ENCODE data around the gene MICALL2.

Gene MICALL2

DNA sequence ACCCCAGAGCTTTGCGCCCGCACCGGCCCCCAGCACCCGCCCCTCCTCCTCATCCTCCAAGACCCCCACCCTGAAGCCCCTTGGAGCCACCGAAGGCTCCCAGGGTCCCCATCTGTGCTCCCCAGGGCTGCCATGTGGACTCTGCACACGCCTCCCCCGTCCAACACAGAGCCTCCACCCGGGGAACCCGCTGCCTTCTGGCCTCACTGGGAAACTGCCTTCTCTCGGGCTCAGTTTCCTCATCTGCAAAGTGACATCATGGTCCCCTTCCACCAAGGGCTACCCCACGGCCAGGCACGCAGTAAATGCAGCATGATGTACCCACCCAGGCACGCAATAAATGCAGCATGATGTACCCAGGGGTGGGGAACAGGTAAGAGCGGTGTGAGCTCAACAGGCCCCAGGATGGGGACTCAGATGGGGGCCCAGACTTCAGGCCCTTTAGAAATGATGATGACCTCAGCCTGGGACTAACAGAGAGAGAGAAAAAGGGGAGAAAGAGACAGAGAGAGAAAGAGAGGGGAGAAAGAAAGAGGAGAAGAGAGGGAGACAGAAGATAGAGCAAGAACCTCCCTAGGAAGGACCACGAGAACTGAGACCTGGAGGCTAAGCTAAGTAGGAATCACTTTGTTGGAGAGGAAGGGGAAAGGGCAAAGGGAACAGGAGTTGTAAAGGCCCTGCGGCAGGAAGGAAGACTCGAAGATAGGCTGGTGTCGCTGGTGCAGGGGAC is 2.5 kb upstream of the MICALL2 start:
- H3K9me3 ChIP-seq (ENCODE audit: insufficient read depth, low read depth, low read length) = no peaks in the 10 kb centered on the region
- peak overlapping the region; percentile 21; the same call in 1 of the 2 replicates for H3K9ac ChIP-seq (ENCODE audit: low read depth, low read length)
- H3K4me3 ChIP-seq (ENCODE audit: low read length) = no peak overlapping the region
- H3K4me1 ChIP-seq (ENCODE audit: insufficient read depth, low read length) = no peaks in the 10 kb centered on the region
- no peak overlapping the region for H3K27ac ChIP-seq (ENCODE audit: low read length)
- H3K27me3 ChIP-seq (ENCODE audit: insufficient read depth, low read length) = no peaks in the 10 kb centered on the region; the same call in 1 of the 2 replicates
- no peaks in the 10 kb centered on the region for H3K36me3 ChIP-seq (ENCODE audit: insufficient read depth, low read depth, low read length)

DNA sequence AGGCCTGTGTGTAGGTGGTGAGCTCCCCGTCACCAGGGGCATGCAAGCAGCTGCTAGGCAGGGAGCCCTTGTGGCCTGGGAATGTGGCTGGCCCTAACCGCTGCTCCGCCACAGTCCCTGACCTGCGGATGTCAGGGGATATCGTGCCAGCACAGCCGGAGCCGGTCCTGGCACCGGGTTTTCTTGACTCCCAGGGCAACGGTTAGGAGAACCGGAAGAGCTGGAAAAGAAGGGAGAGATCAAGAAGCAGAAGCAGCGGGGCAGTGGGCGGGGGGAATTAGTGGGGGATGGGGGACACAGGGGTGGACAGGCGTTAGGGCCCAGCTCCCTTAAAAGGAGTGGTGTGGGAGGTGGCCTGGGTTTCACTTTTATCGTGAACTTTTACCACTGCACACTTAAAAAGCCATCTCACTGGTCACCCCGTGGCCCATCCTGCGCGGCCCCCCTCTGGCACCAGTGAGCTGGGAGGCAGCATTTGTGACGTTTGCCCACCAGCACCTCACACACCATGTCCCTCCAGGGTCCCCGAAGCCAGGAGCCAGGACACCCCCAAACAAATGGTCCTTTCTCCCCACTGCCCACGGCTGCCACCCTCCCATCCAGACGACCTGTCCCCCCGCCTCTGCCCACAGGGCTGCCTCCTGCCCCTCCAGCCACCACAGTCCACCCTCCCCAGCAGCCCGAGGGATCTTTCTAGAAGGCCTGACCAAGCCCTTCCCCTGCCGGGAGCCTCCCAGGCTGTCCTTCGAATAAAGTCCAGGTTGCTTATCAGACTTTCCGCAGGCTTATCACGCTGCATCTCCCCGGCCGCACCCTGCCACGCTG is 1.8 kb upstream of the MICALL2 start:
- Histone ChIP-seq H3K27me3 (ENCODE audit: insufficient read depth, low read length) (no peaks in the 10 kb centered on the region; the same call in 1 of the 2 replicates), H3K27ac (ENCODE audit: low read length) (no peak overlapping the region), H3K4me3 (ENCODE audit: low read length) (no peak overlapping the region), H3K4me1 (ENCODE audit: insufficient read depth, low read length) (no peaks in the 10 kb centered on the region), H3K9ac (ENCODE audit: low read depth, low read length) (no peak overlapping the region), H3K9me3 (ENCODE audit: insufficient read depth, low read depth, low read length) (no peaks in the 10 kb centered on the region), H3K36me3 (ENCODE audit: insufficient read depth, low read depth, low read length) (no peaks in the 10 kb centered on the region)

DNA sequence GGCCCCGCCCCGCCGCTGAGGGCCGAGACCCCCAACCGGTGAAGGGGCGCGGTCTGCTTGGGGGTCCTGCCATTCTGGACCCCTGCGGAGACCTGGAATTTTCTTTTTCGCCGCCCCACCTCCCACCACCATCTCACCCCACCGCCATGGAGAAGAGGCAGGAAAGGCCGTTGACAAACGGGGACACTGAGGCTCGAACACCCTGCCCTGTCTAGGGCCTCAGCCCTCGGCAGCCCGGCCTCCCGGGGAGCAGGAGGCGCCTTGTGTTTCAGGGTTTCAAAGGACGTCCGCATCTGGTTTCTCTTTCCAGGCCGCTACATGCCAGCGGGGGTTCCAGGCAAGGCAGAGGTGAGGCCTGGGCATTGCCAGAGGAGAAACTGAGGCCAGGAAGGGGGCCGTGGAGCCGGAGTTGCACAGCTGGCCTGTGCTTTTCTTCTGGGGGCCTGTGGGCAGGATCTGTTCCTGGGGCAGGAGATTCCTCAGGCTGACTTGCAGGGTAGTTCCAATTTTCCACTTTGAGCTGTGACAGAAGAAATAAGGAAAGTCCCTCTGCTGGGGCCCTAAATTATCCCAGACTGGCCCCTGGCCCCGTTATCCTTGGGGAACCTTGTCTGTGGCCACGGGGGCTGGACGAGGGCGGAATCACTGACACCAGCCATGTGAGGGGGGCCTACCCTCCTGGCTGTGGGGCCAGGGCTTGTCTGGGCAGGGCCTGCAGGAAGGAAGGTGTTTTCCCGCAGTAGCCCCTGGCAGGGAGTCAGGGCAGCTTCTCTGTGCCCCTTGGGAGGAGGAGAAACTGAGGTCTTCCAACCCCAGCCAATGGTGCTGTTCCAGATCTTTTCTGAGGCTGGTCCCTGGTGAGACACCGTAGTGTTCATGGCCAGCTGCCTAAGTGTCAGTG is 900 bp upstream of the MICALL2 start:
- H3K27ac ChIP-seq (ENCODE audit: low read length) = no peak overlapping the region

DNA sequence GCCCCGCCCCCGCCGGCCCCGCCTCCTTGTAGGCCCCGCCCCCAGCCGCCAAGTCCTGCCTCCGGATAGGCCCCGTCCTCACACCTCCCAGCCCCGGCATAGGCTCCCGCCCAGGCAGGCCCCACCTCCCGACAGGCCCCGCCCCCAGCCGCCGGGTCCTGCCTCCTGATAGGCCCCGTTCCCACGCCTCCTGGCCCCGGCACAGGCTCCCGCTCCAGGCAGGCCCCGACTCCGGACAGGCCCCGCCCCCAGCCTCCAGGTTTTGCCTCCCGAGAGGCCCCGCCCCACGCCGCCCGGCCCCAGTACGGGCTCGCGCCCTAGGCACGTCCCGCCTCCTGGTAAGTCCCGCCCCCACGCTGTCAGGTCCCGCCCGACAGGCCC is 232 bp upstream of the MICALL2 start:
- H3K27ac ChIP-seq (ENCODE audit: low read length) = no peak overlapping the region
- peak overlapping the region; percentile 82; the same call in 1 of the 2 replicates for H3K4me3 ChIP-seq (ENCODE audit: low read length)
- H3K36me3 ChIP-seq (ENCODE audit: insufficient read depth, low read depth, low read length) = no peaks in the 10 kb centered on the region
- H3K4me1 ChIP-seq (ENCODE audit: insufficient read depth, low read length) = no peaks in the 10 kb centered on the region
- no peak overlapping the region for H3K9ac ChIP-seq (ENCODE audit: low read depth, low read length)
- H3K27me3 ChIP-seq (ENCODE audit: insufficient read depth, low read length) = no peaks in the 10 kb centered on the region; the same call in 1 of the 2 replicates
- H3K9me3 ChIP-seq (ENCODE audit: insufficient read depth, low read depth, low read length) = no peaks in the 10 kb centered on the region

More for the DNA sequence above, 900 bp upstream of the MICALL2 start:
- Histone ChIP-seq H3K4me1 (ENCODE audit: insufficient read depth, low read length) (no peaks in the 10 kb centered on the region), H3K4me3 (ENCODE audit: low read length) (peak overlapping the region; percentile 46; the same call in 1 of the 2 replicates), H3K36me3 (ENCODE audit: insufficient read depth, low read depth, low read length) (no peaks in the 10 kb centered on the region), H3K9ac (ENCODE audit: low read depth, low read length) (no peak overlapping the region), H3K27me3 (ENCODE audit: insufficient read depth, low read length) (no peaks in the 10 kb centered on the region; the same call in 1 of the 2 replicates), H3K9me3 (ENCODE audit: insufficient read depth, low read depth, low read length) (no peaks in the 10 kb centered on the region)

DNA sequence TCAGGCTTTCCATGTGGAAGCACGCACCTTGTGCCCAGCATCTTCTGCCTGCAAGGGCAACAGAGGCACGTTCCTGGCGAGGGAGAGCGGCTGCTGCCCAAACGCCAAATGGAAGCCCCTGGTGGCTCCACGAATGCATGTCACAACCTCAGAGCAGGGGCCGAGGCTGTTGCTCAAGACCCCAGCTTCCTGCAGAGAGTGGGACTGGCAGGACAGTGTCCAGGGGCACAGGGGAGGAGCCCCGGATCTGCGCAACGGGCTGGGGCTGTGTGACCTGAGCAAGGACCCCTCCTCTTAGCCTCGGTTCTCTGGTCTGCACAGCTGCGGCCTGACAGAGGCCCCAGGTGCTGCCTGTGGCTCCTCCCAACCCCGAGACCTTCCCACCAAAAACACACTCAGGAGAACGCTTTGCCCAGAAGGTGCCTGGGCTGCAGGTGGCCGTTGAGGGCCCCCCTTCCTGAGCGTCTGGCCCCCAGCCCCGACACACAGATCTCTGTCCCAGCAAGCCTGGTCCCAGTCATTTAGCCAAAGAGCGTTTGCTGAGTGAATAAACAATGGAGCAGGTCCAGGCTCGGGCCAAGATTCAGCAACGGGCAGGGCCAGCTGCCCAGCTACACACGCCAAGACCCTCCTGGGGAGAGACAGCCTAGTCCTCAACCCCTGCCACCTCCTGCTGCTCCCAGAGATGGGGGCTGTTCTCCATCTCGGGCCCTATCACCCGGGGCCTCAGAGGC is 1.2 kb downstream of the MICALL2 start:
- H3K9ac ChIP-seq (ENCODE audit: low read depth, low read length) = no peak overlapping the region
- H3K27me3 ChIP-seq (ENCODE audit: insufficient read depth, low read length) = no peaks in the 10 kb centered on the region; the same call in 1 of the 2 replicates
- no peaks in the 10 kb centered on the region for H3K9me3 ChIP-seq (ENCODE audit: insufficient read depth, low read depth, low read length)
- no peaks in the 10 kb centered on the region for H3K36me3 ChIP-seq (ENCODE audit: insufficient read depth, low read depth, low read length)
- peak overlapping the region; percentile 82; the same call in 1 of the 2 replicates for H3K4me3 ChIP-seq (ENCODE audit: low read length)
- no peaks in the 10 kb centered on the region for H3K4me1 ChIP-seq (ENCODE audit: insufficient read depth, low read length)
- no peak overlapping the region for H3K27ac ChIP-seq (ENCODE audit: low read length)

DNA sequence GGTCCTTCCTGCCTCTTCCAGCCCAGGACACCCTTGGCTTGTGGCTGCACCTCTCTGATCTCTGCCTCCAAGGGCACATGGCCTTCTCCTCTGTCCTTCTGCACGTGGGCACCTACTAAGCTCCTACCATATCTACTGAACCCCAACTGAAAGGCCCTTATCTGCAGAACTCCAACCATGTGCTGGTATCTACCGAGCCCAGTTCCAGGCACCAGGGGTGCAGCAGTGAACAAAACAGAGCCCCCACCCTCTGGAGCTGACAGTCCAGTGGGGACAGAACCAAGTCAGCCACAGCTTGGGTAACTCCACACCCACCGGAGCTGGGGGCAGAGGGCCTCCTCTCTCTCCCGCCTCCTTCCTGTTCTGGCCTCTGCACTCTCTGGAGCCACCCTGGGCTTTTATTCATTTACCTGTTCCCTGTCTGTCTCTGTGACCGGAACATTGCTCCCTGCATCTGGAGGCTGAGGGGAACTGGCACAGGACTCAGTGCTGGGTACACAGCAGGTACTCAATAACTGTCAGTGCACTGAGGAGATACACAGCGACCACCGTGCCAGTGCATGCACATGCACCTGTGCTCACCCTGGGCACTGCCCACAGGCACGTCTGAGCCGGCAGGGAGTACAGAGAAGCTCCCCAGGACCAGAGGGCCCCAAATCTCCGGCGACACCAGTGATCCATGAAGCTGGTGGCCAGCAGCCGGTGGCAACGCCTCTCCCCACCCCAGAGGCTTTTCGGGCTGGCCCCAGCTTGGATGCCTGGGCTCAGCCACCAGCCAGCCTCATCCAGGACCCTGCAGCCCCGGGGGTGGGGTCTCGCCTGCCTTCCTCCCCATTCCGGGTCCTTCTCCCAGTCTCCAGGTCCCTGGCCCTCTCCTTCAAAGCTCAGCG is 2.0 kb downstream of the MICALL2 start:
- H3K4me1 ChIP-seq (ENCODE audit: insufficient read depth, low read length) = no peaks in the 10 kb centered on the region
- H3K36me3 ChIP-seq (ENCODE audit: insufficient read depth, low read depth, low read length) = no peaks in the 10 kb centered on the region
- no peaks in the 10 kb centered on the region; the same call in 1 of the 2 replicates for H3K27me3 ChIP-seq (ENCODE audit: insufficient read depth, low read length)
- no peak overlapping the region for H3K9ac ChIP-seq (ENCODE audit: low read depth, low read length)
- H3K4me3 ChIP-seq (ENCODE audit: low read length) = no peak overlapping the region
- H3K9me3 ChIP-seq (ENCODE audit: insufficient read depth, low read depth, low read length) = no peaks in the 10 kb centered on the region
- no peak overlapping the region for H3K27ac ChIP-seq (ENCODE audit: low read length)

DNA sequence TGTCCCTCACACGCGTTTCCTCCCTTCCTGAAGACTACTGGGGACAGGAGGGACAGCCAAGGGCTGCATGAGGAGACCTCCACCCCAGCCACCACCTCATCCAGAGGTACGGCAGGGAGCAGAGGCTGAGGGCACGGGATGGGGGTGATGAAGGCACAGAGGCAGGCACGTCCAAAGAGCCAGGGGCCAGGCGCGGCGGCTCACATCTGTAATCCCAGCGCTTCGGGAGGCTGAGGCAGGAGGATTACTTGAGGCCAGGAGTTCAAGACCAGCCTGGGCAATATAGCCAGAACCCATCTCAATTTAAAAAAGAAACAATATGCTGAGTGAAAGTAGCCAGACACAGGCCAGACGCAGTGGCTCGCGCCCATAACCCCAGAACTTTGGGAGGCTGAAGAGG is 3.3 kb downstream of the MICALL2 start:
- Histone ChIP-seq H3K9ac (ENCODE audit: low read depth, low read length) (no peak overlapping the region), H3K4me3 (ENCODE audit: low read length) (no peak overlapping the region), H3K36me3 (ENCODE audit: insufficient read depth, low read depth, low read length) (no peaks in the 10 kb centered on the region), H3K27ac (ENCODE audit: low read length) (no peak overlapping the region), H3K4me1 (ENCODE audit: insufficient read depth, low read length) (no peaks in the 10 kb centered on the region), H3K27me3 (ENCODE audit: insufficient read depth, low read length) (no peaks in the 10 kb centered on the region; the same call in 1 of the 2 replicates), H3K9me3 (ENCODE audit: insufficient read depth, low read depth, low read length) (no peaks in the 10 kb centered on the region)

DNA sequence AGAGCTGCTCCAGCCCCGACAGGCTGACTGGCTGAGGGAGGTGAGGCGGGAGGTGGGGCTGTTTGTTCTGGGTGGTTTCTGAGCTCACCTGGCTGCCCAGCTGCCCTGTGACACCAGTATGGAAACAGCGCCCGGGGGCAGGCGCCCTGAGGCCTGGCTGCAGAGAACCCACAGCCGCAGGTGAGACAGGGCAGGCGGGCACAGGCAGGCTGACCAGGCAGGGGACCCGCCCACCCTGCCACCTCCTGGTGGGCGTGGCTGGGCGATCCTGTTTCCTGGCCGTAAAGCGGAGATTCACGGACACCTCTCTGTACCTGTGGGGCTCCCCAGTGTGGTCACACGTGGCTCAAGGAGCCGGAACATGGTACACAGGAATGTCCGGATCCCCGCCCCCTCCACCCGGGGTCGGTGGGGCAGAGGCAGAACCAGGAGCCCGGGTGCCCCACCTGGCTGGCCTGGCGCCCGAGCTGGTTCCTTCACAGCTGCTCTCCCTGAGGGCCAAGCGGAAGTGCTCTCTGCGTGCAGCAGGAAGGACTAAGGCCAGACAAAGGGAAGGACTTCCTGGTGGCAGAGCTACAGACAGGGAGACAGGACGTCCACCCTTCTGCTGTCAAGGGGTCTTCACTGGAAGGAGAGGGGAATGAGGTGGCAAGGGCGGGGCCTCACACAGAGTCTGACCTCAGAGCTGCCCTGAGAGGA is 3.9 kb downstream of the MICALL2 start:
- Histone ChIP-seq H3K4me3 (ENCODE audit: low read length) (no peak overlapping the region), H3K9me3 (ENCODE audit: insufficient read depth, low read depth, low read length) (no peaks in the 10 kb centered on the region), H3K27me3 (ENCODE audit: insufficient read depth, low read length) (no peaks in the 10 kb centered on the region; the same call in 1 of the 2 replicates), H3K4me1 (ENCODE audit: insufficient read depth, low read length) (no peaks in the 10 kb centered on the region), H3K9ac (ENCODE audit: low read depth, low read length) (no peak overlapping the region), H3K27ac (ENCODE audit: low read length) (no peak overlapping the region), H3K36me3 (ENCODE audit: insufficient read depth, low read depth, low read length) (no peaks in the 10 kb centered on the region)

DNA sequence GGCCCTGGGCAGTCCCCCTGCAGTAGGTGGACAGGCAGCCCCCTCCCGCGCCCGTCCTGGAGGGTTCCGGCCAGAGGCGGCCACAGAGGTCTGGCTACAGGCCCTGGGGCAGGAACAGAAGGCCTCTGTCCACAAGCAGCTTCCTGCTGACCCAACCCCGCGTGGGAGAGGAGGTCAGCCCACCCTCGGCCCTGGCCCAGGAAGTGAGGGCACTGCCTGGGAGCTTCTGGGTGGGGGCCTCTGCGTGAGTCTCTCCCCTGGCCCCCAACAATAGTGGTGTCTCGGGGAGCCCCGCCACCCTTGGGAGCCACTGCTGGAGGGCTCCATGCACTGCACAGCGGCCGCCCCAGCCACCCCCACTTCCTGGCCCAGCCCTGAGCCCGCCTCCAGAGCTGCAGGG is 4.7 kb downstream of the MICALL2 start:
- Histone ChIP-seq H3K9ac (ENCODE audit: low read depth, low read length) (no peak overlapping the region), H3K27ac (ENCODE audit: low read length) (no peak overlapping the region), H3K4me1 (ENCODE audit: insufficient read depth, low read length) (no peaks in the 10 kb centered on the region), H3K9me3 (ENCODE audit: insufficient read depth, low read depth, low read length) (no peaks in the 10 kb centered on the region), H3K4me3 (ENCODE audit: low read length) (no peak overlapping the region), H3K36me3 (ENCODE audit: insufficient read depth, low read depth, low read length) (no peaks in the 10 kb centered on the region), H3K27me3 (ENCODE audit: insufficient read depth, low read length) (no peaks in the 10 kb centered on the region; the same call in 1 of the 2 replicates)

DNA sequence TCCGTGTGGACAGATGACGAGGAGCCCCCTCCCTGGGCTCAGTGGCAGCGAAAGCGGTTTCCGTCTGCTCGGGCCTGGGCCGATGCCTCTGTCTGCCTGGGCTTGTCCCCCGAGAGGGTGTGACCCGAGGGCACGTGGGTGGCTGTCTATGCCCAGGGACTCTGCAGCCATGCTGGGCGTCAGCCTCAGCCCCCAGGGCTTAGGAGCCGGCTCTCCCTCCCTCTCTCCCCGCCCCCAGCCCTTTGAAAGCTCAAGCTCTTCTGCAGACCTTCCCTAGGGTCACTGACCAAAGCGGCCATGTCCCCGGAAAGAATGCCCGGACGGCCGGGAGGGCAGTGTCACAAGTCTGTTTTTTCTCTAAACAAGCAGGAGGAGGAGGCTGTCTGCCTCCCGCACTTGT is 7.1 kb downstream of the MICALL2 start:
- Histone ChIP-seq H3K27ac (ENCODE audit: low read length) (no peak overlapping the region), H3K4me1 (ENCODE audit: insufficient read depth, low read length) (no peaks in the 10 kb centered on the region), H3K27me3 (ENCODE audit: insufficient read depth, low read length) (no peaks in the 10 kb centered on the region), H3K4me3 (ENCODE audit: low read length) (no peak overlapping the region), H3K9me3 (ENCODE audit: insufficient read depth, low read depth, low read length) (no peaks in the 10 kb centered on the region), H3K9ac (ENCODE audit: low read depth, low read length) (no peak overlapping the region), H3K36me3 (ENCODE audit: insufficient read depth, low read depth, low read length) (no peaks in the 10 kb centered on the region)
